ENCODE results near the gene MINDY4.

MINDY4 gene

GRCh38 chr7:30929686-30930085, 158.5 kb downstream of the MINDY4 start:
- no peaks in the 10 kb centered on the region for H3K4me1 Mint-ChIP-seq
- no peaks in the 10 kb centered on the region for H3K36me3 Mint-ChIP-seq
- no peak overlapping the region for H3K27ac Mint-ChIP-seq
- H3K4me3 Mint-ChIP-seq, result no peak overlapping the region
- H3K27me3 Mint-ChIP-seq, result no peaks in the 10 kb centered on the region
- H3K9me3 Mint-ChIP-seq, result no peaks in the 10 kb centered on the region

GRCh38 chr7:30930621-30931020, 159.4 kb downstream of the MINDY4 start:
- no peaks in the 10 kb centered on the region for H3K27me3 Mint-ChIP-seq
- no peaks in the 10 kb centered on the region for H3K9me3 Mint-ChIP-seq
- H3K27ac Mint-ChIP-seq, result no peak overlapping the region
- no peaks in the 10 kb centered on the region for H3K36me3 Mint-ChIP-seq
- H3K4me1 Mint-ChIP-seq, result no peaks in the 10 kb centered on the region
- H3K4me3 Mint-ChIP-seq, result no peak overlapping the region

- no peaks in the 10 kb centered on the region for H3K36me3 Mint-ChIP-seq
- no peak overlapping the region for H3K27ac Mint-ChIP-seq
- no peak overlapping the region for H3K4me3 Mint-ChIP-seq
- no peaks in the 10 kb centered on the region for H3K27me3 Mint-ChIP-seq
- no peaks in the 10 kb centered on the region for H3K9me3 Mint-ChIP-seq
- H3K4me1 Mint-ChIP-seq, result no peaks in the 10 kb centered on the region
Observed at GRCh38 chr7:30931161-30931928, 160.1 kb downstream of the MINDY4 start.

- Mint-ChIP-seq H3K9me3 (no peaks in the 10 kb centered on the region), H3K4me3 (no peak overlapping the region), H3K36me3 (no peaks in the 10 kb centered on the region), H3K4me1 (no peaks in the 10 kb centered on the region), H3K27ac (no peak overlapping the region), H3K27me3 (peaks cover 1% of the 10 kb centered on the region)
Observed at GRCh38 chr7:30931929-30932540, 160.8 kb downstream of the MINDY4 start.

GRCh38 chr7:30932562-30932961, 161.3 kb downstream of the MINDY4 start:
- peaks cover 1% of the 10 kb centered on the region for H3K27me3 Mint-ChIP-seq
- H3K27ac Mint-ChIP-seq, result no peak overlapping the region
- H3K9me3 Mint-ChIP-seq, result no peaks in the 10 kb centered on the region
- no peaks in the 10 kb centered on the region for H3K36me3 Mint-ChIP-seq
- H3K4me1 Mint-ChIP-seq, result no peaks in the 10 kb centered on the region
- no peak overlapping the region for H3K4me3 Mint-ChIP-seq

GRCh38 chr7:30933124-30933974, 162.1 kb downstream of the MINDY4 start:
- no peak overlapping the region for H3K27ac Mint-ChIP-seq

GRCh38 chr7:30934225-30934624, 163.0 kb downstream of the MINDY4 start:
- Mint-ChIP-seq H3K4me3 (no peak overlapping the region), H3K9me3 (no peaks in the 10 kb centered on the region), H3K27me3 (peaks cover 3% of the 10 kb centered on the region), H3K36me3 (no peaks in the 10 kb centered on the region), H3K27ac (no peak overlapping the region), H3K4me1 (no peaks in the 10 kb centered on the region)

More at GRCh38 chr7:30933124-30933974, 162.1 kb downstream of the MINDY4 start:
- no peaks in the 10 kb centered on the region for H3K9me3 Mint-ChIP-seq
- H3K36me3 Mint-ChIP-seq, result no peaks in the 10 kb centered on the region
- H3K4me1 Mint-ChIP-seq, result no peaks in the 10 kb centered on the region
- peaks cover 3% of the 10 kb centered on the region for H3K27me3 Mint-ChIP-seq
- no peak overlapping the region for H3K4me3 Mint-ChIP-seq

GRCh38 chr7:30934732-30935568, 163.7 kb downstream of the MINDY4 start:
- H3K4me1 Mint-ChIP-seq, result no peaks in the 10 kb centered on the region
- H3K27ac Mint-ChIP-seq, result no peak overlapping the region
- no peaks in the 10 kb centered on the region for H3K36me3 Mint-ChIP-seq
- no peak overlapping the region for H3K4me3 Mint-ChIP-seq
- no peaks in the 10 kb centered on the region for H3K9me3 Mint-ChIP-seq
- H3K27me3 Mint-ChIP-seq, result peaks cover 6% of the 10 kb centered on the region

GRCh38 chr7:30935569-30935877, 164.3 kb downstream of the MINDY4 start:
- Mint-ChIP-seq H3K27me3 (peaks cover 8% of the 10 kb centered on the region), H3K9me3 (no peaks in the 10 kb centered on the region), H3K36me3 (no peaks in the 10 kb centered on the region), H3K27ac (no peak overlapping the region), H3K4me3 (no peak overlapping the region), H3K4me1 (no peaks in the 10 kb centered on the region)

GRCh38 chr7:30936650-30937245, 165.5 kb downstream of the MINDY4 start:
- Mint-ChIP-seq H3K4me1 (no peaks in the 10 kb centered on the region), H3K36me3 (no peaks in the 10 kb centered on the region), H3K4me3 (no peak overlapping the region), H3K27me3 (peaks cover 15% of the 10 kb centered on the region), H3K27ac (no peak overlapping the region), H3K9me3 (no peaks in the 10 kb centered on the region)

GRCh38 chr7:30937416-30937815, 166.2 kb downstream of the MINDY4 start:
- H3K36me3 Mint-ChIP-seq, result no peaks in the 10 kb centered on the region
- H3K27me3 Mint-ChIP-seq, result peaks cover 20% of the 10 kb centered on the region
- H3K4me3 Mint-ChIP-seq, result no peak overlapping the region
- H3K27ac Mint-ChIP-seq, result no peak overlapping the region
- H3K9me3 Mint-ChIP-seq, result no peaks in the 10 kb centered on the region
- H3K4me1 Mint-ChIP-seq, result no peaks in the 10 kb centered on the region

- Mint-ChIP-seq H3K9me3 (no peaks in the 10 kb centered on the region), H3K27ac (no peak overlapping the region), H3K36me3 (no peaks in the 10 kb centered on the region), H3K4me3 (no peak overlapping the region), H3K4me1 (no peaks in the 10 kb centered on the region), H3K27me3 (peaks cover 24% of the 10 kb centered on the region)
Observed at GRCh38 chr7:30938435-30939316, 167.5 kb downstream of the MINDY4 start.

- Mint-ChIP-seq H3K9me3 (peaks cover 15% of the 10 kb centered on the region), H3K27me3 (peaks cover 29% of the 10 kb centered on the region), H3K4me3 (no peak overlapping the region), H3K36me3 (peaks cover 2% of the 10 kb centered on the region), H3K4me1 (no peaks in the 10 kb centered on the region), H3K27ac (no peak overlapping the region)
Observed at GRCh38 chr7:30941582-30942323, 170.5 kb downstream of the MINDY4 start.
